Progenitor cell of endocrine pancreas (in vitro differentiated cells): ENCODE data around the gene IRX5. TPM values are rescaled to one million over a fixed set of nuclear protein-coding genes. Genes with fewer than 3 reads are reported as not detected.

Experiments
- DNase-seq: peaks from one replicate; pipeline ENCODE4 v3.0.0; 2021; ENCODE audit warnings: low spot score; ENCODE audit not compliant: unreplicated experiment
- H3K27ac Mint-ChIP-seq: 2 replicates; pipeline ENCODE4 v1.8.0; 2021; ENCODE audit warnings: mild to moderate bottlenecking, moderate library complexity, mixed read lengths
- H3K27me3 Mint-ChIP-seq: 2 replicates; pipeline ENCODE4 v1.8.0; 2021; ENCODE audit warnings: mixed read lengths
- H3K36me3 Mint-ChIP-seq: 2 replicates; pipeline ENCODE4 v1.8.0; 2022; ENCODE audit warnings: mixed read lengths; ENCODE audit not compliant: insufficient read depth
- H3K4me1 Mint-ChIP-seq: 2 replicates; pipeline ENCODE4 v1.8.0; 2021; ENCODE audit warnings: low read depth, mixed read lengths
- H3K4me3 Mint-ChIP-seq: 2 replicates; pipeline ENCODE4 v1.8.0; 2021; ENCODE audit warnings: low read depth, mild to moderate bottlenecking, moderate library complexity, mixed read lengths
- H3K9me3 Mint-ChIP-seq: 2 replicates; pipeline ENCODE4 v1.8.0; 2021; ENCODE audit warnings: low read depth, mixed read lengths
- total RNA-seq: library from RNA; stranded (reverse); gene quantifications from 2 replicates; pipeline ENCODE4 v1.2.1, GENCODE V29; 2021
- TF ChIP-seq, protein P1 (sequence below): fragments of 200-600 bp; sonication (generic); IDR thresholded peaks from one replicate; pipeline ENCODE4 v1.5.0; 2021; ENCODE audit warnings: antibody characterized with exemption, mild to moderate bottlenecking; ENCODE audit not compliant: unreplicated experiment

Gene IRX5
- total RNA-seq, 1 donor from 2014 or later = 1.2 TPM

DNA sequence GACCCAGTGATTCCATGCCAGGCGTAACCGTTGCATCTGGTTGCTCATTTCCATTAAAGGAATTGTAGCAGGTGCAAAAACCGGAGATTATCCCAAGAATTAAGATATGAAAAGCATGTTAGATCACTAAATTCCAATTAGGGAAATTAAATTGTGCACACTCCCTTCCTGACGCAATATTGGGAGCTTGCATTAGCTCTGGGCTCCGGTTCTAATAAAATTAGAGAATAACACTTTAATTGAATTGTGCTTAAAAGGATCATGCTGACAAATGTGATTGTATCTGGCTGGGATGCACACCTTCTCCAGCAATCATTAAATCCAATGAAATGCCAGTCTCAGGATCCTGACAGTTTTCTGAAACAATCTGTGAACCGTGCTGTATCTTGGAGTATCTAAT lies 38.1 kb downstream of the IRX5 start:
- H3K36me3 Mint-ChIP-seq = no peaks in the 10 kb centered on the region
- no peaks in the 10 kb centered on the region for H3K4me1 Mint-ChIP-seq
- peaks cover 6% of the 10 kb centered on the region for H3K27me3 Mint-ChIP-seq
- no peaks in the 10 kb centered on the region for H3K9me3 Mint-ChIP-seq
- no peak for DNase-seq
- no peak overlapping the region for H3K4me3 Mint-ChIP-seq
- TF ChIP-seq, protein P1, sequence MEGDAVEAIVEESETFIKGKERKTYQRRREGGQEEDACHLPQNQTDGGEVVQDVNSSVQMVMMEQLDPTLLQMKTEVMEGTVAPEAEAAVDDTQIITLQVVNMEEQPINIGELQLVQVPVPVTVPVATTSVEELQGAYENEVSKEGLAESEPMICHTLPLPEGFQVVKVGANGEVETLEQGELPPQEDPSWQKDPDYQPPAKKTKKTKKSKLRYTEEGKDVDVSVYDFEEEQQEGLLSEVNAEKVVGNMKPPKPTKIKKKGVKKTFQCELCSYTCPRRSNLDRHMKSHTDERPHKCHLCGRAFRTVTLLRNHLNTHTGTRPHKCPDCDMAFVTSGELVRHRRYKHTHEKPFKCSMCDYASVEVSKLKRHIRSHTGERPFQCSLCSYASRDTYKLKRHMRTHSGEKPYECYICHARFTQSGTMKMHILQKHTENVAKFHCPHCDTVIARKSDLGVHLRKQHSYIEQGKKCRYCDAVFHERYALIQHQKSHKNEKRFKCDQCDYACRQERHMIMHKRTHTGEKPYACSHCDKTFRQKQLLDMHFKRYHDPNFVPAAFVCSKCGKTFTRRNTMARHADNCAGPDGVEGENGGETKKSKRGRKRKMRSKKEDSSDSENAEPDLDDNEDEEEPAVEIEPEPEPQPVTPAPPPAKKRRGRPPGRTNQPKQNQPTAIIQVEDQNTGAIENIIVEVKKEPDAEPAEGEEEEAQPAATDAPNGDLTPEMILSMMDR = no peak
- no peak overlapping the region for H3K27ac Mint-ChIP-seq

DNA sequence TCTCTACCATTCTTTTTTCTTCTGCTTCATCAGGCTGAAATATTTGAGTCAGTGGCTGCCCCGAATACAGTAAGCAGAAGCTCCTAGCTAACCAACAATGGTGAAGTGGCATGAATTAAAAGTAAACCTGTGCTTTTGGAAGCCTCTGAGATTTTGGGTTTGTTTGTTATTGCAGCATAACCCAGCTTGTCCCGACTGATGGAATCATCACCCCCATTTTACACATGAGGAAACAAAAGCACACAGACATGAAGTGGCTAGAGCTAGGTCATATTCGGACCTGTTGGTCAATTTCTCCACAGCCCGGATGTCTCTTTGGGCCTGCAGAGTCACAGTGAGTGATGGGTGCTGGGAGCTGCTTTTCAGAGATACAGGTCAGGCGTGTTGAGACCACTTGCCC lies 39.4 kb downstream of the IRX5 start:
- Mint-ChIP-seq H3K27me3 (peaks cover 6% of the 10 kb centered on the region), H3K9me3 (no peaks in the 10 kb centered on the region), H3K36me3 (no peaks in the 10 kb centered on the region), H3K4me1 (no peaks in the 10 kb centered on the region), H3K27ac (no peak overlapping the region), H3K4me3 (no peak overlapping the region)
- no peak for DNase-seq
- TF ChIP-seq, protein P1 = no peak

DNA sequence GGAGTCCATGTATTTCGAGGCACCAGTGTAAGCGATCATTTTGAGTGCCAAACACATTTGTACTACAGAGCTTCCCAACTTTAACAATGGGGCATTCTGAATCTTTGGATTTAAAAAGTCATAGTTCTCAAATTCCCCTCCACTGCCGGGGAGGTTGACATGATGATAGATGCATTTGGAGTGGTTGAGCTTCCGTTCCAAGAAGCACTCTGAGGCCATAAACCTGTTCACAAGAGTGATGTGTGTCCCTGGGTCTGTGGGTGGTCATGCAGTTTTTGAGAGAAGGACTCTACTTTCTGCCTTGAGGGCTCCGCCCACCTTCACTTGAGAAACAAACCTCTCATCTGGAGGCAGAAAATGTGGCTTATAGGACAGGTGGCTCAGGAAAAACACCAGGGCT lies 43.7 kb downstream of the IRX5 start:
- Mint-ChIP-seq H3K9me3 (no peaks in the 10 kb centered on the region), H3K27ac (no peak overlapping the region), H3K4me3 (no peak overlapping the region), H3K27me3 (peaks cover 22% of the 10 kb centered on the region), H3K36me3 (no peaks in the 10 kb centered on the region), H3K4me1 (no peaks in the 10 kb centered on the region)
- no peak for DNase-seq
- TF ChIP-seq, protein P1 = no peak

DNA sequence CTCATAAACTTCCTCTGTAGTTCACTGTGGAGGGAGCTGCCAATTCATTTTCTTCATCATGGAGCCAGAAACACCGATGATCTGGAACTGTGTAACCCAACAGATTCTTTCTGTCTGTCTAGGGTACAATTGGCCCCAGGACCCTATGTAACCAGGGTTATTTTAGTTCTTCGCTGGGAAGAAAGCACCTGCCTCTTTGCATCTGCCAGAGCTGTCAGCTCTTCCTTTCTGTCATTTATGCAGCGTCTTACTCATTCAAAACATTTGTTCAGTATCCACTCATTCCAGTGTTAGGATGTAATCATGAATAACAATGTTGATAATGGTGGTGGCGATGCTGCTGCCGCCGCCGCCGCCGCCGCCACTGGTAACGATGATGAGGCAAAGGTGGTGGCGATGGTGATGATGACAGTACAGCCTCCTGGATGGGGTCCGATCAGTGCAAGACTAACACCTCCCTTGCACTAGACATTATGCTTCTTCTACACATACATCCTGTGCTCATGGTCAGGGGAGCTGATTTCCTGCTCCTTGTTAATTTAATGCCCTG lies 46.1 kb downstream of the IRX5 start:
- peaks cover 22% of the 10 kb centered on the region for H3K27me3 Mint-ChIP-seq
- TF ChIP-seq, protein P1 = no peak
- DNase-seq = no peak
- no peak overlapping the region for H3K4me3 Mint-ChIP-seq
- H3K9me3 Mint-ChIP-seq = no peaks in the 10 kb centered on the region
- H3K4me1 Mint-ChIP-seq = no peaks in the 10 kb centered on the region
- H3K27ac Mint-ChIP-seq = no peak overlapping the region
- no peaks in the 10 kb centered on the region for H3K36me3 Mint-ChIP-seq

DNA sequence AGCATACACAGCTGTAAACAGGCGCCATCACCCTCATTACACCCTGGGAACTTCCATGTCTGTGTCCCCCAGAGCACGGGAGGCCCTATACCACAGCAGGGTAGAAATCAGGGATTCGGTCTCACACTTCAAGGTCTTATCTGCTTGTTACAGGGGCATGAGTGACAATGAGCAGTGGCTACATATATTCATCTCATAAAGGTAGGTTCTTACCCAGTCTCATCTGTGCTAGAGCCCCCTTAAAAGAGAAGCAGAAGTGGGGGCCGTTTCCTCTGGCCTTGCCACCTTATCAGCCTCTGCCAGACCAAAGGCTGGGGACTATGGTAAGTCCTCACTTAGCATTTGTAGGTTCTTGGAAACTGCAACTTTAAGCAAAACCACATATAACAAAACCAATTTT lies 46.5 kb downstream of the IRX5 start:
- TF ChIP-seq, protein P1 = no peak
- no peak for DNase-seq
- Mint-ChIP-seq H3K9me3 (no peaks in the 10 kb centered on the region), H3K4me1 (no peaks in the 10 kb centered on the region), H3K27ac (no peak overlapping the region), H3K36me3 (no peaks in the 10 kb centered on the region), H3K27me3 (peaks cover 22% of the 10 kb centered on the region), H3K4me3 (no peak overlapping the region)
